ENCODE data around the gene TMEM89.
A peak's percentile ranks its signal among the peaks of the same experiment; 100 is the strongest.

The TMEM89 gene

DNA sequence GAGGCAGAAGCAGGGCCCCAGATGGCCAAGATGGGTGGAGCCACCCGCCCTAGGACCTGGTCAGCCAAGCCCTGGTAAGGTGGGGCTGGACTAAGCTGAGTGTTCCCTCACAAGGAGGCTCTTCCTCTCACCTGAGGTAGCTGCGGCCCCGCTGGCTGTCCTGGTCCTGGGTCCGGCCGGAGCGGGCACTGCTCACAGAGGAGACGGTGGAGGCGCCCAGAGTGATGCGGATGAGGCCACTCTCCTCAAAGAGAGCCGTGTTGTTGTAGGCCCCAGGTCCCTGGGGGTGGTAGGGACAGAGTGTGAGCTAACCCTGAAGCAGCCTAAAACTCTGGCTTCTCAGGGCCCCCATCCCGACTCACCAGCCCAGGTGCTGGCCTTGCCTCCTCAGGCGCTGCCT, 21.0 kb upstream of the TMEM89 start:
- TF ChIP-seq CTCF (conservative IDR thresholded peaks at IDR 0.05; ENCODE audit: control insufficient read depth, insufficient read depth, low read depth, low read length): no peak
- no peak for DNase-seq (ENCODE audit: low read depth)
- no peak overlapping the region for H3K4me3 ChIP-seq (ENCODE audit: control insufficient read depth, low read depth, low read length)

DNA sequence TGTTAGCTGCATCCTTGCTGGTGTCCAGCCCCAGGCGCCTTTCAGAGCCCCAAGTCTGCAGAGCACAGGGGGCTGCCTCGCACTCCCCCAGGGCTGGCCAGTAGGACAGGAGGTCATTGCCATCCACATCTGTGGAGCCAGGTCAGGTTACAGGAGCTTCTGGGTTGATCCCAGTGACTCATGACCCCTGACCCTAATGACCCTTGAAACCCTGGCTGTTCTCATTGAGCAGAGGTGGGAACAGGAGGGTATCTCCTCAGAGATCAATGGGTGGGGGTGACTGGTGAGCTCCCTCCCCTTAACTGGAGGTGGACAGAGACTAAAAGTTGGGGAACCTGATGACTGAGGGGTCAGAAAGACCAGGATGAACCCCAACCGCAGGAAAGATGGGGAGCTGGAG, 19.8 kb upstream of the TMEM89 start:
- TF ChIP-seq CTCF (conservative IDR thresholded peaks at IDR 0.05; ENCODE audit: control insufficient read depth, insufficient read depth, low read depth, low read length): no peak
- DNase-seq (ENCODE audit: low read depth): no peak
- no peak overlapping the region for H3K4me3 ChIP-seq (ENCODE audit: control insufficient read depth, low read depth, low read length)

DNA sequence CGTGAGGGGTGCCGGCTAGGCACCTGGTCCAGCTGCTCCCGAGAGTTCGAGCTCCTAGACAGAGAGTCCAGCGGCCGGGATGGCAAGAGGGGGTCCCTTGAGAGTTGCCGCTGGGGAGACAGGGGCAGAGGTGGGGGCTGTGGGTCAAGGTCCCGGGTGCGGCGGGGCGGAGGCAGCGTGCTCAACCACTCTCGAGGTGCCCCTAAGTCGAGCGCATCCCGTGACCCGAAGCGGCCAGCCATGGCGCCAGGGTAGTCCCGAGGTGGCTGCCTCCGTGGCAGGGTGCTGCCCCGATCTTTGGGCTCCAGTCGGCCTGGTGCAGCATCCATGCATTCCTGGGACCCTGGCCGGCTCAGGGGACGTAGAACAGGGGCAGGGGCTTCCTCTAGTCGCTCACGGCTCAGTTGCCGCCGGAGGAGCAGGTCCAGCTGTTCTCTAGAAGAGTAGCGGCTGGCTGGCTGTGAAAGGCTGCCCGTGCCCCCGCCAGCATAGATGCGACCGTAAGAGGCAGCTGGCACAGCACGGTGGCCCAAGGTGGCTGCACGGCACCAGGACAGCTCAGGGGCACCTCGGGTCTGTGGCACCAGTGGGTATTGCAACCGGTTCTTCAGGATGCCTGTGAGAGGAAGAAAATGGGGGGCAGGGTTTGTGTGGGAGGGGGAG, 18.5 kb upstream of the TMEM89 start:
- DNase-seq (ENCODE audit: low read depth): no peak
- no peak overlapping the region for H3K4me3 ChIP-seq (ENCODE audit: control insufficient read depth, low read depth, low read length)
- TF ChIP-seq CTCF (conservative IDR thresholded peaks at IDR 0.05; ENCODE audit: control insufficient read depth, insufficient read depth, low read depth, low read length): no peak

DNA sequence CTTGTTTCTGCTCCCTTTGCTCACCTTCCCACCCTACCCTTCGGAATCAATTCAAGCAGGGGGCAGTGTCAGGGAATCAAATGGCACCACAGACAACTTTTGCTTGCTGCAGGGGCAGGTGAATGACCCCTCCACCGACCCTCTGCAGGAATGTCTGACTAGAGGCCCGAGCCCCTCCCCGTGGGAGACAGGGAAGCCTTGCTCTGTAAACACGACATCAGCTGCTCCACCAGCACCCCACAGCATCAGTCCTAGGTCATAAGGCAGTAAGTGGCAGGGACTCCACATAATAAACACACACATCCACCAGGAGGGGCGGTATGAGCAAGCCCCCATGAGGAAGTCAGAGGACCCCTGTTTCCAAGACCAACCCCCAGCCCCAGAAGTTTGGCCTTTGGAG, 15.7 kb upstream of the TMEM89 start:
- TF ChIP-seq CTCF (conservative IDR thresholded peaks at IDR 0.05; ENCODE audit: control insufficient read depth, insufficient read depth, low read depth, low read length): no peak
- DNase-seq (ENCODE audit: low read depth): no peak
- no peak overlapping the region for H3K4me3 ChIP-seq (ENCODE audit: control insufficient read depth, low read depth, low read length)

- DNase-seq (ENCODE audit: low read depth): no peak
- TF ChIP-seq CTCF (conservative IDR thresholded peaks at IDR 0.05; ENCODE audit: control insufficient read depth, insufficient read depth, low read depth, low read length): no peak
- H3K4me3 ChIP-seq (ENCODE audit: control insufficient read depth, low read depth, low read length): peak overlapping the region; percentile 82
Observed at GRCh38 chr3:48636149-48636655, 14.6 kb upstream of the TMEM89 start.

DNA sequence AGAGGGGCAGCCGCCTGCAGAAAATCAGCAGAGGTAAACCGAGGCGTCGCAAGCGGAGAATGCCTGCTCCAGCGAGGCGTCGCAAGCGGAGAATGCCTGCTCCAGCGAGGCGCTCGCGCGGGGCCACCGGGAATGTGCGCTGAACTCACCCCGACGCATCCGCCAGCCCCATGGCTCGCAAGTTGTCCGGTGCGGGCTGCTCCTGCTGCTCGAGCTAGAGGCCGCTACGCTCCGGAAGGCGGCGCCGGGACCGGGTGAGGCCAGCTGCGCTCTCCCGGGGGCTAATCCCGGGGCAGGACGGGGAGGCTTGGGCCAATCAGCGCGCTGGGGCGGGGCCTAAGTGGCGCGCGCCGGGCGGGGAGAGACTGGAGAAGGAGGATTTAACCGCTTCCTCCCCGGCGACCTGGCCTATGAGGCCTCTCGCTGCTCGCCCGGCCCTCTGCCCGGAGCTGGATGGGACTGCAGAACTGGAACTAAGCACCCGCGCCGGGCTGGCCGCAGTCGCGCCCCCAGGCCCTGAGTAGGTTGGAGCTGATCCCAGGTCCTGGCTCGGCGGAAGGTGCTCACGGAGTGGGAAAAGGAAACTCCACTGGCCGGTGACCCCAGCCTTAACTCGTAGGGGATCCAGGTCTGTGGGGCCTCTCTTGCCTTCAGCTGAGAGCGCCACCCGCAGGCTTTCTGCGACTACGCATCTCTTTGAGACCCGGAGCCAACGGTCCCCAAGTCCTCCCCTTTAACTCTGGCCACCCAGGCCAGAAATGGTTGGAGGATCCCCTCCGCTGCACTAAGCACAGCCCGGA, 13.9 kb upstream of the TMEM89 start, which contains the start of gene SLC26A6:
SLC26A6 (minus strand) TSS at position 240 of the 800 bp plus-strand sequence; CDS start at position 172, 68 bp downstream.
- peak within 1 kb of the TSS; percentile 82 for H3K4me3 ChIP-seq (ENCODE audit: control insufficient read depth, low read depth, low read length)
- peak; percentile 92 for DNase-seq (ENCODE audit: low read depth)
- TF ChIP-seq CTCF (conservative IDR thresholded peaks at IDR 0.05; ENCODE audit: control insufficient read depth, insufficient read depth, low read depth, low read length): peak; percentile 66

Measured in fibroblast of mammary gland (primary cell).